Stimulated activated CD4-positive, alpha-beta T cell treated with anti-CD3 and anti-CD28 coated beads, Interleukin-12 subunit alpha, Interleukin-12 subunit beta, amount 100 ng/mL, for 4 hours (primary cell): ENCODE measurements around the gene LDLRAD4.
A peak's percentile ranks its signal among the peaks of the same experiment; 100 is the strongest.

Experiments used
- DNase-seq: peaks from one replicate; pipeline ENCODE4 v3.0.0-alpha.2; 2020

Gene LDLRAD4

GRCh38 chr18:13527256-13527655 lies 308.7 kb downstream of the LDLRAD4 start:
- DNase-seq, result no peak

DNA sequence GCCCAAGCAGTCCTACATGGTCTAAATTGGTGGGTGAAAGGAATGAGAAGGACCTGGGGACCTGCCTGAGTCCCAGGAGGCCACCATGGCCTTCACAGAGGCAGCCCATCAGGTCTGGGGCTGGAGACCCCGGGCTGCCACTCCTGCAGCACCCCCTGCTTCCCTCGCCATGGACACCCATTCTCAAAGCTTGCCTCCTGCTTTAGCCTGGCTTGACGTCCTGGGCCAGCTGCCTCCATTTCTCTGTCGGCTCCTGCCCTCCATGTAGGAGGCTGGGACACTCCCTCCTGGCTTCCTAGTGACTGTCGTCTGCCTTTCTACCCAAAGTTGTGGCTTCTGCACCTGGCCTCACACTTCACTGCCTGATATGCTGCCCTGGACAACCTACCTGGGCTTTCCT lies 309.2 kb downstream of the LDLRAD4 start:
- no peak for DNase-seq

- DNase-seq, result no peak
These were observed 310.3 kb downstream of the LDLRAD4 start for GRCh38 chr18:13528739-13529392.

DNA sequence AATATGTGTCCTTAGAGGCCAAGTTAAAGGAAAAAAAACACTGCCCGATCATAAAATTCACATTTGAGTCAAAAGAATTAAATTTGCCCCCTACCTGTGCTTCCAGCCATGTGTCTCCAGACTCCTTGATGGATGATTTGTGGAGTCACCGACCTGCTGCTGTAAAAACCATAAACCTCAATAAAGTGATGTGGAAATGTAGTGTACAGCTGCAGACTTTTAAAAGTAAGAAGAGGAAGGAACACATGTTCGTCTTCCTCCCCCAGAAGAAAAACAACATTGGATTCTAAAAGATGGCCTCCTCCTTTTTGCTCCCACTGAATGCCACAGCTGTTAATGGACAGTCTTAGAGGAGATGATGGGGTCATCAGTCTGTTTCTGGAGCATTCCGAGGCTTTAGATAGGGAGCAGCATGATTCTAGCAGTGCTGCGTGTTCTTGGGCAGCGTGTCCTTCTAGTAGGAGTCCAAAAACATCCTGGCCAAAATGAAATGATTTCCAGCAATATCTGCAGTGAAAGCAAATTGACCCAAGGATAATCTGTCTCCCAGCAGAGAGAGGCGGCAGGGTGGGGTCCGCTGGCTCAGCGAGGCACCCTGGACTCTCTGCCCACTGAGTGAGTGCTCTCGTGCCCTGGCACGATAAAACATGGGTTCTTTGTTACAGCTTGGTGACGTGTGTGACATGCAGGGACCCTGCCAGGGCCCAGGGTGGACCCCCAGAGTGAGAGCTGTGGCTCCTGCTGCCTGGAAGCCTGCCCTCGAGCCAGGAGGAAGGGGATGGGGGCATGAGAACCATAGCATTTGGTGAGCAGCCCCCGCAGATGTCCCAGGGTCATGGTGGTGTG lies 311.7 kb downstream of the LDLRAD4 start:
- DNase-seq, result no peak

- DNase-seq, result no peak
These were observed 312.4 kb downstream of the LDLRAD4 start for GRCh38 chr18:13530879-13531387.

DNA sequence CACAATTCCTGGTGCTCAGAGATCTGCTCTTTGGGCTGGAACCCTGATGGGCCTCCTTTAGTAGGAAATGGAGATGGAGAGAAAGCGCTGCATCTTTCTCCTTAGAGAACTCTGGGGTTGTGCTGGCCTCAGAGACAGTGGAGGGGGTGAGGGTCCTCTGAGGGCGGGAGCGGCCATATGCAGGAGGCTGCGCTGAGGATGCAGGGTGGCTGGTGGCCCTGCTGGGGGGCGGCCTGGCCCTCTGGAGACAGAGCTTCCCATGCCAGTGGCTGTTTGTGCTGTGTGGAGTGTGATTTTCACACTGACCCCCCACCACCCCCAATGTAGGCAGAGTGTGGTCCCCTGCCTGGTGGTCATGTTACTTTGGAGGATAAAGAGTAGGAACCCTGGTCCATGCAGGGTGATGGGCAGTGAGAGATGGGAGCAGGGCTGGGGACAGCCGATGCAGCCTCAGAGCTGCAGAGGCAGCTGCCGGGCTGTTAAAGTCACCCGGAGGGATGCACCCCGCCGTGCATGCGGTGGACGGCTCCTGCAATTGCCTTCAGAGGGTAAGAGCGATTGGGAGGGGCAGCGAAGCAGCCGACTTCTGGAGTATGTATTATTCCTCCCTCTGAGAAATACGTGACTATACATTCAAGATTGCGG lies 313.2 kb downstream of the LDLRAD4 start:
- no peak for DNase-seq

DNA sequence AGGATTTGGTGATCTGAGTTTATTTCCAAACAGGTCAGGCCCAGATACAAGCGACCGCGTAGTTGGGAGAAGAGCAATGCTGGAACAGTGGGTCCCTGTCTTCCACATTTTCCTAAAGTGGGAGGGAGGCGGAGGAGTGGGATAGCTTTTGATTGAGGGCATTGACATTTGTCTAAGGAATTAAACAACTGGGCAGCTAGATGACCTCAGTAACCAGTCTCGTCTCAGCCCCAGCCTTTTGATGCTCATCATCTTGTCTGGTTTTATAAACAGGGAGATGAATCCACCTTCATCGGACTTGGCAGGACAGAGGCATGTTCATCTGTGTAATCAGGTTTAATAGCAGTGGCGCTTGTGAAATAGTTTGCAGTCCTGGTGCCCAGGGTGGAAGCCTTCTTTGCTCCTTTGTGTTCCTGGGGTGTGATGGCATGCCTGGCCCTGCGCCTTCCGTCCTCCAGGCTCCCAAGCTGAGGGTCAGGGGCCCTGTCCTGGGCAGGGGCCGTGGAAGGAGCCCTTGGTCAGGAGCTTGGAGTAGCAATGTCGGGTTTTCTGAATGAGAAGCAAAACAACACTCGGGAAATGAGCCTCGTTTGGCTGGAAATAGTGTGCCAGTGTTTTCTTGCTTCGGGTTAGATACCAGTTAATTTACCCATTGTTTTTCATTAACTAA lies 314.0 kb downstream of the LDLRAD4 start:
- DNase-seq, result no peak

DNA sequence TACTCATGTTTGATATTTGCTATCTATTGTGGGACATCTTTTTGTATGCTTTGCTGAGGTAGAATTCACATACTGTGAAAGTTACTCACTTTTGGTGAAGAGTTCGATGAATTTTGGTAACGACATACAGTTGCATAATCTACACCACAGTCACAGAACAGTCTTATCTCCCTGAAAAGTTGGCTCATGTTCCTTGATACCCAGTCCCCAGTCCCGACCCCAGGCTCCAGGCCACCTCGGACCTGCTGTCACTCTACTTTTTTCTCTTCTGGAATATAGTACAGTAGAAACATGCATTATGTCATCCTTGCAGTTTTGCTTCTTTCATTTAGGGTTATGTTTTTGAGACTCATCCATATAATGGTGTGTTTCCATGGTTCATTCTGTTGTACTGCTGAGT lies 316.1 kb downstream of the LDLRAD4 start:
- no peak for DNase-seq

GRCh38 chr18:13536578-13536977 lies 318.0 kb downstream of the LDLRAD4 start:
- no peak for DNase-seq

GRCh38 chr18:13537022-13537780 lies 318.6 kb downstream of the LDLRAD4 start:
- no peak for DNase-seq

DNA sequence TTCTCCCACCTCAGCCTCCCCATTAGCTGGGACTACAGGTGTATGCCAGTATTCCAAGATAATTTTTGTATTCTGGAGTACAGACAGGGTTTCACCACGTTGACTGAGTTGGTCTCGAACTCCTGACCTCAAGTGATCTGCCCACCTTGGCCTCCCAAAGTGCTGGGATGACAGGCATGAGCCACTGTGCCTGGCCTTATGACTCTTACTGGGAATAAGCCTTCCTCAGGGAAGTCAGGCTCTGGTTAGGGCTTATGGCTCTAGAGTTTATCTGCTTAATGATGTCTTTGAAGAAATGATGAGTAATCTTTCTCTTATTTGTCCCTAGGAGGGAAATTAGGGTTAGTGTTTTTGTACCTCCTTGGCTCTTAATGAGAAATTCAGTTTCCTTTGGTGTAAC lies 320.1 kb downstream of the LDLRAD4 start:
- no peak for DNase-seq

DNA sequence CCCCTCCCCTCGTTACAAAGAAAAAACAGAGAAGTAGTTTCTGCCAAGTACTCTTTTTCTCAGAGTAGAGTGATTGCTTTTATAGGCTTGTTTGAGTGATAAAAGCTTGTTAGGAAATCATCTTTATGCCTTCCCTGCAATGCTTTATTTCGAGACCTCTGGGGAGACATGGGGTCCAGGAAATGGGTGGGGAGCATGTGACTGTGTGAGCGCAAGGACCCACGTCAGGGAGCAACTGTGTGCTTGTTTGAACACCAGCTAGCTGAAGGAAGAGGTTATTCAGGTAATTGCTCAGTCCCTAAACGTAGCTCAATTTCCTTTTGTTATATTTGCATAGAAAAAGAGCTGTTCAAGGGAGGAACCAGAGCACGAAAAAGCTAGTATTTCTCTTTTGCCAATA lies 320.5 kb downstream of the LDLRAD4 start:
- DNase-seq, result no peak

- no peak for DNase-seq
These were observed 321.4 kb downstream of the LDLRAD4 start for GRCh38 chr18:13539843-13540476.

- DNase-seq, result peak; percentile 19
These were observed 322.1 kb downstream of the LDLRAD4 start for GRCh38 chr18:13540477-13541182.

DNA sequence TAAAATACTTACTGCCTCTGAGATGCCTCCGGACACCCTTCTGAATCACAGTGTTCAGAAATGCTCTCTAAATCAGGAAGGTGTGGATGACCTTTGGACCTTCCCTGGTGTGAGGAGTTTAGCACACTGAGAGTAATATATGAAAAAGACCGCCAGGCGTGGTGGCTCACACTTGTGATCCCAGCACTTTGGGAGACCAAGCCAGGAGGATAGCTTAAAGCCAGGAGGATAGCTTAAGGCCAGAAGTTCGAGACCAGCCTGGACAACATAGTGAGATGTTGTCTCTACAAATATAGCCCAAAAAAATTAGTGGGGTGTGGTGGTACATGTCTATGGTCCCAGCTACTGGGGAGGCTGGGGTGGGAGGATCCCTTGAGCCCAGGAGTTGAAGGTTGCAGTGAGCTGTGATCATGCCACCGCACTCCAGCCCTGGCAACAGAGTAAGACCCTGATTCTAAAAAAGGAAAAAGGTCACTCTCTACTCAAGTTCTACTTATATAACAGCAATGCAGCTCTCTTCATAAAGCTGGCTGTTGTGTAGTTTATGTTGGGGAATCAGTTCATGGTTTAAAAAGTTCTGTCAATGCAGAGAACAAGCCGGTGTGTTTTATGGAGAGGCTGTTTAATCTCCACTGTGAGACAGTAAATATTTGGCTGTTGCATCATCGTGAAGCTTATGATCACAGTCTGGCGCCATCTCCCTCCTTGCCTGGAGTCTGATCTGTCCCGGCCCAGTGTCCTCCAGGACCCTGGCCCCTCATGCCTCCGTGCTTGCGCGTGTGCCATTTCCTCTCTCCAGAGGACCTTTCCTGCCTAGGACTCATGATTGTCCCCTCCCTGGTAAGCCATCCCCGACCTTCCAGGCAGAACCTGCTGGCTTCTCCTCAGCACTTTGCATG lies 323.3 kb downstream of the LDLRAD4 start:
- DNase-seq, result no peak

GRCh38 chr18:13542520-13542847 lies 323.9 kb downstream of the LDLRAD4 start:
- no peak for DNase-seq

- DNase-seq, result no peak
These were observed 324.6 kb downstream of the LDLRAD4 start for GRCh38 chr18:13543144-13543543.

- no peak for DNase-seq
These were observed 325.5 kb downstream of the LDLRAD4 start for GRCh38 chr18:13543811-13544732.

GRCh38 chr18:13544953-13545352 lies 326.4 kb downstream of the LDLRAD4 start:
- DNase-seq, result no peak
